HG02885 (cell line): ENCODE data around the gene CCDC110.
A peak's percentile ranks its signal among the peaks of the same experiment; 100 is the strongest.

Experiments
- ATAC-seq: cut with Tn5 transposase; IDR thresholded peaks from one replicate; pipeline ENCODE4 v1.9.1; 2021; ENCODE audit warnings: mild to moderate bottlenecking; ENCODE audit not compliant: unreplicated experiment, poor library complexity

CCDC110 gene

GRCh38 chr4:185473247-185473646 lies 1.7 kb upstream of the CCDC110 start:
- ATAC-seq: no peak

GRCh38 chr4:185472103-185472542 lies 590 bp upstream of the CCDC110 start:
- no peak for ATAC-seq

DNA sequence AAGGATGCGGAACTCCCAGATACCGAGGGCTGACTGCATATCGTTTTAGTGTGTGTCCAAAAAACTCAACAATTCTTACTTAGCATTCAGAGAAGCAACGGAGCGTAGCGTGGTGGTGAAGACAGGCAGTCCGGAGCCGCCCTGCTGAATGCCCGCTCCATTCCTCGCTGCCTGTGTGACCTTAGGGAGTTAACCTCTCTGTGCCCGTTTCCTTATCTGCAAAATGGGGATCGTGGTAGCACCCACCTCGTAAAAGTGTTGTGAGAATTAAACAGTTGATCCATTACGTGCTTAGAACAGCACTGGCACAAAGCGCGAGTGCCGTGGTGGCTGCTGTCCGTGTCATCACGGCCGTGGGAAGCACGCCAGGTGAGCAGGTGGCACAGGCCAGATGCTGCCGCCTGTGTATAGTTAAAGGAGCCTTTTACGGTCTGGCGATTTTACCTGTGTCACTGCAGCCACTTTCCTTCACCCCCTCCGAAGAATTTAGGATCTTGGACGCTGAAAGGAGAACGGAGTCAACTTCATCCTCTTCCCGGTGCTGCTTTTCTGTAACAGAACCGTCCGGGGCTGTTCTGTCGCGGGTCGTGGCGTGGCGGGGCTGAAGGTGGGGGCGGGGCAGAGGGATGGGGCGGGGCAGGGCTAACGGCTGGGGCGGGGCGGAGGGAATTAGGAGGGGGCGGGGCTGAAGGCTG lies 885 bp downstream of the CCDC110 start:
- ATAC-seq: peak; percentile 1

DNA sequence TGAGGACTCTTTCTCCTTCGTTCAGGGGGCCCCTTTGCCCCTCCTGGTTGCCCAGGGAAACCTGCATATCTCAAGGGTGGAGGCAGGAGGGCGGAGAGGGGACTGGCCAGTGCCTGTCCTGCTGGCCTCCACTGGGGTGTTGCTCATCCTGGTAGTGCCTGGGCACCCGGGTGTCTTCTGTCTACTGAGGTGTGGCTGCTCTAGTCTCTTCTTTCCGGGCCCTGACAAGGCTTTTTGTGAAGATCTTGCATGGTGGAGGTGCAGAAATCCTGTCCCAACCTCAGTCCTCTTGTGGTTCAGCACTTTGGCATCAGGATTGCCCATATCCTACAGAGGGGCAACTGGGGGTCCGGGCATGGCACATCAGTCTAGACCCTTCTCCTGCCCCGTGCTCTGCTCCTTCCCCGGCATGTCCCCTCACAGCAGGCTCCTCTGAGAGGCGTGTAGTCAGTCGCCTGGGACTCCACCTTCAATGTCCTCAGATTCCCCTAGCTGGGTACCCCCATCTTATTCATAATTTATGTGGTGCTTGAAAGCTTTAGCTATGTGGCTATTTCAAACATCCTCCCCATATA lies 1.9 kb downstream of the CCDC110 start:
- ATAC-seq: no peak

DNA sequence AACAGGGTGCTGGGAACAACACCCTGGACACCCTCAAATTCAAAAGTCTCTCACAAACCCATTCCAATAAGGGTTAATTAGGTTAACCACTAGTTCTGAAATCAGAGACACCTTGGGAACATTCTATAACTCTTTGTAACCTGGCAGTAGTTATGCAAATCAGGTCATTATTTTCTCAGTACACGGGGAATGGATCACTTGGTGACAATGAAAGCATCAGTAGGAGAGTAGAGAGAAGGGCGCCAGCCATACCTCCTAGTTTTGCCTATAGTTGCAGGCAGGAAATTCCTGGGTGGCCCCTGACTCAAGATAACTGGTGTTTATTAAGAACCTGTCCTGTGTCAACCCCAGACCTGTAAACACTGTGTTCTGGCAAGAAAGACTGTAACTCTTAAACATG lies 2.5 kb downstream of the CCDC110 start:
- no peak for ATAC-seq

GRCh38 chr4:185467991-185468390 lies 3.5 kb downstream of the CCDC110 start:
- no peak for ATAC-seq

GRCh38 chr4:185467101-185467500 lies 4.4 kb downstream of the CCDC110 start:
- ATAC-seq: no peak

GRCh38 chr4:185465707-185466106 lies 5.8 kb downstream of the CCDC110 start:
- ATAC-seq: no peak

DNA sequence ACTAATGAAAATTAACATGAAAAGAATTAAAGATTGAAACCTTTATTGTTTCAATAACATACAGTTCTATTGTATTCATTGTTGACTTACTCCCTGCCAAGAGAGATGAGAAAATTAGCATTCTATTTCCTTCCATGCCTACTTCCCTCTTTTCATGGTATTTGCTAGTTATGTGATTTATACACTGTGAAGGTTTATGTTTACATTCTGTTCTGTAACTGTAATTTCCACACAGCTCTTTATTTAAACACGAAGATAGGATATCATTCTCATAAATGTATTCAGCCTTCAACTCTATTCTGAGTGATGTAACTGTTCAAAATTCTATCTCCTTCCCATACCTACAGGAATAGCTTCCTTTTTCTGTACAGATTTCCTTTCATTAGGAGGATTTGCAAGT lies 6.6 kb downstream of the CCDC110 start:
- ATAC-seq: no peak

- ATAC-seq: no peak
Measured at GRCh38 chr4:185464183-185464582, 7.3 kb downstream of the CCDC110 start.

- ATAC-seq: no peak
Measured at GRCh38 chr4:185463541-185463940, 8.0 kb downstream of the CCDC110 start.

DNA sequence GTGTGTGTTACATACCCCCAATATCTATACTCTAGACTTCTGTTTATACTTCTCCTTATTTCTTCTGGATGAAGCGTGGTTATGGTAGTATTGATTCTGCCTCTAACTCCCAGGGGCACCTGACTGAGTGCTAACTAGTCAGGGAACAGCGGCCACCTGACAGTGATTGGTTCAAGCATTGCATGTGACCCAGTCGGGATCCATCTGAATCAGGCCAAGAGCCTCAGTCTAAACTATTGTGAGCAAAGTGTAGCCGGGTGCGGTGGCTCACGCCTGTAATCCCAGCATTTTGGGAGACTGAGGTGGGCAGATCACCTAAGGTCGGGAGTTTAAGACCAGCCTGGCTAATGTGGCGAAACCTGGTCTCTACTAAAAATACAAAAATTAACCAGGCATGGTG lies 10.0 kb downstream of the CCDC110 start:
- no peak for ATAC-seq

DNA sequence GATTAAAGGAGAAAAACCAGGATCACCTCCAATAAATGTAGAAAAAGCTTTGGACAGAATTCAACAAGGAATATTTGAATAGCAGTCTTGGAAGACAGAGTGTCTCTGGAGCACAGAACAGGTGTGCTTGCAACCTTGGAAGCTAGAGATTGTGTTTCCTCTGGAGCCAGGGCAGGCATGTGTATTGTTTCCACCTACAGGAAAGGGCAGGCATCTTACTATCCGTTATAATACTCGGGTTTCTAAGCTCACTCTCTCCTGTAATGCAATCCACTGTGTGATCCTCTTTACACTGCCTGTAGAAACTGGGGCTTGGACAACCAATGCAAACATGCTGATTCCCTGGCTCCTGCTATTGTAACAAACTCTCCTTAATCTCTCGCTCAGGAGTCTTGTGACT lies 14.4 kb downstream of the CCDC110 start:
- ATAC-seq: no peak

- ATAC-seq: no peak
Measured at GRCh38 chr4:185456131-185456530, 15.4 kb downstream of the CCDC110 start.

- no peak for ATAC-seq
Measured at GRCh38 chr4:185445209-185445608, 26.3 kb downstream of the CCDC110 start.

- ATAC-seq: no peak
Measured at GRCh38 chr4:185441479-185441878, 30.1 kb downstream of the CCDC110 start.

DNA sequence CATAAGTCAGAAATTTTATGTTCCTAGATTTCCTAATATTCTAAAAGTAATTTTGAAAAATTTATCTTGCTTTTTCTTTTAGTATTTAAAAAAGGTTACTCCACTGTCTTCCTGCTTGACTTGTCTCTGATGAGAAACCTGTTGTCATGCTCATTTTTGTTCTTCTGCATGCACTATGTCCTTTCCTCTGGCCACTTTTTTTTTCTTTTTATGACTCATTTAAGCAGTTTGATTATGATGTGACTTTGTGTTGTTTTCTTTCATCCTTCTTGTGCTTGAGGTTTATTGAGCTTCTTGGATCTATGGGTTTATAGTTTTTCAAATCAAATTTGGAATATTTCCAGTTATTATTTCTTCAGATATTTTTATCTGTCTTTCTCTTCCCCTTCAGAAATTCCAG lies 33.7 kb downstream of the CCDC110 start:
- peak; percentile 59 for ATAC-seq

DNA sequence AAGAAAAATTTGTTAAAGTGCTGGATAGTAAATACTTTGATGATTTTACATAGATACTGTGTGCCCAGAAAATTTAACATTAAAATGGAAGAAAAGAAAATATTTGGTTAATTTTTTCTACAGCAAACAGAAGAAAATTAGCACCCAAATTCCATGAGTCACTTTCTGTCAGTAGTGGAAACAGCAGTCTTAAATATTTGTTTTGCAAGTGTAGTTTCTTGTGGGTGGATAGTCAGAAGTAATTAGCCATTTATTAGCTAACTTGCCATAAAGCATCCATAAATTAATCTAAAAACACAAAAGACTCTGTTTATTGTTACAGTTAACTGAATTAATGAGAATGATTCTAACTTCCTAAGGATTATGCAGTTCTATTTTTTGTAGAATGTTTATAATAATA lies 36.1 kb downstream of the CCDC110 start:
- no peak for ATAC-seq

DNA sequence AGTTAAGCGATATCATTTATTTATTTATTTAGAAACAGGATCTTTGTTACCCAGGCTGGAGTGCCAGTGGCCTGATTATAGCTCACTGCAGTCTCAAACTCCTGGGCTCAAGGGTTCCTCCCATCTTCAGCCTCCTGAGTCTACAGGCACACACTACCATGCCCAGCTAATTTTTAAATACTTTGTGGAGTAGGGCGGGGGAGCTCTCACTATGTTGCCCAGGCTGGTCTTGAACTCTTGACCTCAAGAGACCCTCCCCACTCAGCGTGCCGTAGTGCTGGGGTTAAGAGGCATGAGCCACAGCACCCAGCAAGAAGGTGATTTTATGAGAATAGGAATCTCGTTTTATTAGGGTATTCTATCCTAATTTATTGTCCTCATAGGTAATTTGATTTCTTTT lies 41.9 kb downstream of the CCDC110 start:
- ATAC-seq: no peak

GRCh38 chr4:185426960-185427688 lies 44.4 kb downstream of the CCDC110 start:
- ATAC-seq: no peak

DNA sequence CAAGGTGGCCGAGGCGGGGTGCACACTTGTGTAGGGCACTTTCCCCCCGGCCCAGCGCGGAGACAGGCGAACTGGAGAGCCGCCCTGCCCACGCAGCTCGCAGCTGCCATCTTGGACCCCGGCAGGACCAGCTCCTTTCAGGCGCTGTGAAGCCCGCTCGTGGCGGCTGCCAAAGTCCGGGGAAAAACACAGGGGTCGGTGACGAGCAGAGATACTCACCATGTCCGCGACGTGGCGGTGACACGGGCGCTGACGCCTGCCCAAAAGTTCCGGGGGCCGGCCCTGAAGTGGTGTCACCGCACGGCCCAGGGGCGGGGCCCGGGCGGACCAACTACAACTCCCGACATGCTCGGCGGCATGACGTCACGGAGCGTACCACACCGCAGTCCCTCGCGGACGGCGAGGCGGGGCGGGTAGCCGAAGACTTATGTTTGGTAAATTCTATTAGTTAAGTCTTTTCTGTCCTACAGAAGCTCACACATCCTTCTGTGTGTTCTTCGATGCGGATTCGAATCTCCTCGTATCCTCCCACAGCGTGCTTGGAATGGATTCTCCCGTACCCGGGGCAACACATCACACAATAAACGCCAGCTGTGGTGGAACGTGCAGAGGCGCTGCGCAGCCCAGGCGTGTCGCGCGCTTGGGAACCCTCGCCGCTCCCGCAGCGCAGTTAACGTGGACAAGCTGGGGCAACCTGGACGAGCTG lies 45.7 kb downstream of the CCDC110 start, which contains the start of gene UFSP2:
UFSP2 (minus strand) TSS at position 318 of the 706 bp plus-strand sequence; CDS start at position 222, 96 bp downstream.
- peak; percentile 93 for ATAC-seq
